ENCODE results near the gene OR8G1. TPM values are rescaled to one million over a fixed set of nuclear protein-coding genes. Genes with fewer than 3 reads are reported as not detected.

OR8G1 gene
- total and polyA plus RNA-seq, 9 of the 15 experiments (the other 6 are each of a cell fraction or from before 2014, with no cell fraction given) = 0.03 to 1.4 (median 0.51) TPM; not detected in 1

- no peak for TF ChIP-seq TSHZ1 (CRISPR knock-in tag; IDR thresholded peaks at IDR 0.05)
- TF ChIP-seq TCF3 (CRISPR knock-in tag; IDR thresholded peaks at IDR 0.05) = peak; percentile 46
- no peak for TF ChIP-seq HMGN3 (IDR thresholded peaks at IDR 0.05; ENCODE audit: borderline replicate concordance, extremely low read depth, insufficient read length, low read depth, low read length)
- TF ChIP-seq MGA (IDR thresholded peaks at IDR 0.05) = peak; percentile 51
- TF ChIP-seq VEZF1 (CRISPR knock-in tag; IDR thresholded peaks at IDR 0.05) = no peak
- peak; percentile 58 for TF ChIP-seq ARID1B (IDR thresholded peaks at IDR 0.05)
- TF ChIP-seq PHB (CRISPR knock-in tag; IDR thresholded peaks at IDR 0.05) = no peak
- peak; percentile 30; the same call in 1 of the 2 replicates for TF ChIP-seq ETV1 (tag; conservative IDR thresholded peaks at IDR 0.05; ENCODE audit: low read depth)
- TF ChIP-seq SNIP1 (IDR thresholded peaks at IDR 0.05; ENCODE audit: low read depth) = no peak
These were observed 37.9 kb upstream of the OR8G1 start (continued) for GRCh38 chr11:124202951-124203350.

All from K562 (cell line).